HEK293 (cell line): Measurements from ENCODE around the gene MYO1C.

Experiments
- CTCF ChIA-PET: fragments of 350-600 bp; formaldehyde crosslinking; extraction: SDS; loops from one replicate; lab custom pipeline; 2021; ENCODE audit warnings: antibody characterized with exemption; lab: Yijun Ruan, JAX
- POLR2A ChIA-PET: fragments of 300-600 bp; formaldehyde crosslinking; extraction: SDS; loops from one replicate; lab custom pipeline; 2020; ENCODE audit warnings: antibody characterized with exemption, inconsistent platforms; lab: Yijun Ruan, JAX
- H3K27ac ChIP-seq: fragments of 200-500 bp; sonication (Bioruptor generic); 2 replicates; pipeline ENCODE4 v1.5.1; 2014; ENCODE audit warnings: low read depth, low read length, control low read depth, inconsistent platforms; ENCODE audit errors: extremely low read depth
- H3K36me3 ChIP-seq, 2 experiments: fragments of 200-500 bp in 1 of 2; sonication (Bioruptor generic) in 1 of 2; 1 replicate in 1 of 2; 2 replicates in 1 of 2; pipeline ENCODE4 v1.5.1; 2014 to 2017; ENCODE audit warnings: inconsistent platforms in 2 of 2, low read length in 2 of 2; ENCODE audit not compliant: control insufficient read depth in 2 of 2, insufficient read depth in 1 of 2
- H3K4me1 ChIP-seq: fragments of 200-500 bp; sonication (Bioruptor generic); 2 replicates; pipeline ENCODE4 v1.5.1; 2014; ENCODE audit warnings: mild to moderate bottlenecking, low read length, inconsistent platforms; ENCODE audit not compliant: control insufficient read depth, insufficient read depth
- H3K4me3 ChIP-seq: 2 replicates; pipeline ENCODE4 v1.5.1; 2011; ENCODE audit warnings: low read depth, mild to moderate bottlenecking, control low read depth, low read length, moderate library complexity
- H3K9me3 ChIP-seq: fragments of 200-500 bp; sonication (Bioruptor generic); 2 replicates; pipeline ENCODE4 v1.5.1; 2014; ENCODE audit warnings: low read depth, low read length, inconsistent platforms; ENCODE audit not compliant: control insufficient read depth, insufficient read depth
- EGR2 ChIP-seq: fragments of 450-650 bp; formaldehyde crosslinking; IDR thresholded peaks from 2 replicates; pipeline ENCODE4 v1.5.1; 2016; ENCODE audit warnings: low read depth, missing biosample characterization, missing genetic modification characterization
- GFI1B ChIP-seq: fragments of 450-650 bp; formaldehyde crosslinking; IDR thresholded peaks from 2 replicates; pipeline ENCODE4 v1.5.1; 2016; ENCODE audit warnings: missing biosample characterization, missing genetic modification characterization
- IKZF3 ChIP-seq: fragments of 450-650 bp; IDR thresholded peaks from 2 replicates; pipeline ENCODE4 v1.5.0; 2018; ENCODE audit warnings: missing biosample characterization, mild to moderate bottlenecking, missing genetic modification characterization, moderate library complexity
- SCRT1 ChIP-seq: fragments of 450-650 bp; formaldehyde crosslinking; IDR thresholded peaks from 2 replicates; pipeline ENCODE4 v1.5.1; 2016; ENCODE audit warnings: missing biosample characterization, missing genetic modification characterization, borderline replicate concordance
- TCF7L2 ChIP-seq: IDR thresholded peaks from 2 replicates; pipeline ENCODE4 v1.6.1; 2011; ENCODE audit warnings: low read depth, mild to moderate bottlenecking, inconsistent platforms, low read length, moderate library complexity, borderline replicate concordance
- ZBTB17 ChIP-seq: fragments of 450-650 bp; formaldehyde crosslinking; IDR thresholded peaks from 2 replicates; pipeline ENCODE4 v1.5.1; 2016; ENCODE audit warnings: missing biosample characterization, missing genetic modification characterization
- ZBTB20 ChIP-seq: fragments of 450-650 bp; formaldehyde crosslinking; IDR thresholded peaks from 2 replicates; pipeline ENCODE4 v1.5.1; 2016; ENCODE audit warnings: missing biosample characterization, missing genetic modification characterization
- ZBTB48 ChIP-seq: fragments of 450-650 bp; formaldehyde crosslinking; IDR thresholded peaks from 2 replicates; pipeline ENCODE4 v1.5.1; 2016; ENCODE audit warnings: missing biosample characterization, missing genetic modification characterization
- ZFHX2 ChIP-seq: fragments of 450-650 bp; formaldehyde crosslinking; conservative IDR thresholded peaks from 2 replicates; pipeline ENCODE4 v1.5.1; 2016; ENCODE audit warnings: missing biosample characterization, missing genetic modification characterization
- ZFP37 ChIP-seq: fragments of 450-650 bp; formaldehyde crosslinking; IDR thresholded peaks from 2 replicates; pipeline ENCODE4 v1.5.1; 2016; ENCODE audit warnings: missing biosample characterization, missing genetic modification characterization
- ZNF302 ChIP-seq: fragments of 450-650 bp; formaldehyde crosslinking; IDR thresholded peaks from 2 replicates; pipeline ENCODE4 v1.5.1; 2016; ENCODE audit warnings: missing biosample characterization, missing genetic modification characterization, low read depth
- ZNF391 ChIP-seq: fragments of 450-650 bp; formaldehyde crosslinking; IDR thresholded peaks from 2 replicates; pipeline ENCODE4 v1.5.1; 2016; ENCODE audit warnings: low read depth, missing biosample characterization, missing genetic modification characterization, borderline replicate concordance
- ZNF404 ChIP-seq: fragments of 450-650 bp; formaldehyde crosslinking; IDR thresholded peaks from 2 replicates; pipeline ENCODE4 v1.5.1; 2017; ENCODE audit warnings: missing biosample characterization, missing genetic modification characterization
- ZNF473 ChIP-seq: fragments of 450-650 bp; formaldehyde crosslinking; IDR thresholded peaks from 2 replicates; pipeline ENCODE4 v1.5.1; 2017; ENCODE audit warnings: missing biosample characterization, missing genetic modification characterization
- ZNF529 ChIP-seq: fragments of 450-650 bp; formaldehyde crosslinking; IDR thresholded peaks from 2 replicates; pipeline ENCODE4 v1.5.1; 2017; ENCODE audit warnings: missing genetic modification characterization, missing biosample characterization; ENCODE audit not compliant: insufficient replicate concordance
- ZNF610 ChIP-seq: fragments of 450-650 bp; formaldehyde crosslinking; IDR thresholded peaks from 2 replicates; pipeline ENCODE4 v1.5.1; 2016; ENCODE audit warnings: missing biosample characterization, missing genetic modification characterization, borderline replicate concordance
- ZNF623 ChIP-seq: fragments of 450-650 bp; formaldehyde crosslinking; IDR thresholded peaks from 2 replicates; pipeline ENCODE4 v1.5.1; 2016; ENCODE audit warnings: missing biosample characterization, missing genetic modification characterization
- ZNF776 ChIP-seq: fragments of 450-650 bp; formaldehyde crosslinking; IDR thresholded peaks from 2 replicates; pipeline ENCODE4 v1.5.0; 2017; ENCODE audit warnings: missing biosample characterization, missing genetic modification characterization, borderline replicate concordance
- ZNF830 ChIP-seq: fragments of 450-650 bp; IDR thresholded peaks from 2 replicates; pipeline ENCODE4 v1.5.0; 2018; ENCODE audit warnings: missing biosample characterization, missing genetic modification characterization, low read depth, mild to moderate bottlenecking, moderate library complexity
- ZNF843 ChIP-seq: fragments of 450-650 bp; formaldehyde crosslinking; IDR thresholded peaks from 2 replicates; pipeline ENCODE4 v1.5.1; 2016; ENCODE audit warnings: missing biosample characterization, missing genetic modification characterization
- ZSCAN16 ChIP-seq: fragments of 450-650 bp; formaldehyde crosslinking; IDR thresholded peaks from 2 replicates; pipeline ENCODE4 v1.5.1; 2016; ENCODE audit warnings: missing biosample characterization, missing genetic modification characterization
- ZXDB ChIP-seq: fragments of 450-650 bp; formaldehyde crosslinking; IDR thresholded peaks from 2 replicates; pipeline ENCODE4 v1.5.1; 2016; ENCODE audit warnings: missing biosample characterization, missing genetic modification characterization
- TF ChIP-seq, protein P1 (sequence below): fragments of 450-650 bp; formaldehyde crosslinking; IDR thresholded peaks from 2 replicates; pipeline ENCODE4 v1.5.1; 2016; ENCODE audit warnings: missing biosample characterization, missing genetic modification characterization
- TF ChIP-seq, protein P2 (sequence below): fragments of 450-650 bp; formaldehyde crosslinking; IDR thresholded peaks from 2 replicates; pipeline ENCODE4 v1.5.1; 2017; ENCODE audit warnings: missing biosample characterization, mild to moderate bottlenecking, missing genetic modification characterization, moderate library complexity
- TF ChIP-seq, protein P3 (sequence below): IDR thresholded peaks from 2 replicates; pipeline ENCODE4 v1.6.1; 2011; ENCODE audit warnings: mild to moderate bottlenecking, low read depth, low read length, borderline replicate concordance
- TF ChIP-seq, protein P4 (sequence below): fragments of 450-650 bp; formaldehyde crosslinking; IDR thresholded peaks from 2 replicates; pipeline ENCODE4 v1.5.1; 2016; ENCODE audit warnings: missing biosample characterization, missing genetic modification characterization
- TF ChIP-seq, protein P5 (sequence below): fragments of 450-650 bp; formaldehyde crosslinking; IDR thresholded peaks from 2 replicates; pipeline ENCODE4 v1.5.1; 2016; ENCODE audit warnings: missing biosample characterization, missing genetic modification characterization

Gene MYO1C

DNA sequence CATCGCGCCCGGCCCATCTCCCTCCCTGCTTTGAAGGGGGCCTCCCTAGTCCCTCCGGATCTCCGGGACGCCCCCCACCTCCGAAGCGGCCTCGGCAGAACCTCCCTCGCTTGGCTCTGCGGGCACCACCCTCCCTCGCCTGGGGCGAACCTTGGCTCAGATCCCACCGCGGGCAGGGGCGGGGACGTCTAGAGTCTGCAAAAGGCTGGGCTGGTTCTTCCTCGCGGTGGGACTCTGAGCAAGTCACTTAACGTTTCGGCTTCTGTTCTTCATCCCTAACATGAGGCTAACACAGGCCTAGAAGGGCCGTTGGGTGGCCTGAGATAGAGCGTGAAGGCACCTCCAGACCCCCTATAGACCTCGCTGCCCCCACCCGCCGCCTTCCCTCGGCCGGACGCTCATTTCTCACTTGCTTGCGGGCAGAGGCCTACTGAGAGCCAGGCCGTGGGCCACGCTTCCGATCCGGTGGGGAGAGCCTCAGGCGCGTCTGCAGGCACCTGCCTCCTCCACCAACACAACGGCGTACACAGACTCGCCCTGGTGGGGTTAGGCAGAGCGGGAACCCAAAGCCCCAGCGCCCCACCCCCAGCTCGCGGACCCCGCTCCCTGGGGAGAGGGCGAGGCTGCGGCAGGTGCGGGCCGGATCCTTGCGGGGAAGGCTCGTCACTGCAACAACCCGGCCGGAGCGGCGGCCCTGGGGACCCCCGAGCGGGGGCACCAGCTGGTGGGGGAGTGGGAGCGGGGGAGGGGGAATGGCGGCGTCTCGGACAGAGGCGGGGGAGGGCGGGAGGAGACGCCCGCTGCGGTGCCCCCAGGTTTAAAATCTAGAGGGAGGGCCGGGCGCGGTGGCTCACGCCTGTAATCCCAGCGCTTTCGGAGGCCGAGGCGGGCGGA, 5.4 kb downstream of the MYO1C start (continued):
- no peak for TF ChIP-seq ZNF623
- no peak for TF ChIP-seq ZBTB17 (tag by site-specific recombination)
- TF ChIP-seq, protein P1, sequence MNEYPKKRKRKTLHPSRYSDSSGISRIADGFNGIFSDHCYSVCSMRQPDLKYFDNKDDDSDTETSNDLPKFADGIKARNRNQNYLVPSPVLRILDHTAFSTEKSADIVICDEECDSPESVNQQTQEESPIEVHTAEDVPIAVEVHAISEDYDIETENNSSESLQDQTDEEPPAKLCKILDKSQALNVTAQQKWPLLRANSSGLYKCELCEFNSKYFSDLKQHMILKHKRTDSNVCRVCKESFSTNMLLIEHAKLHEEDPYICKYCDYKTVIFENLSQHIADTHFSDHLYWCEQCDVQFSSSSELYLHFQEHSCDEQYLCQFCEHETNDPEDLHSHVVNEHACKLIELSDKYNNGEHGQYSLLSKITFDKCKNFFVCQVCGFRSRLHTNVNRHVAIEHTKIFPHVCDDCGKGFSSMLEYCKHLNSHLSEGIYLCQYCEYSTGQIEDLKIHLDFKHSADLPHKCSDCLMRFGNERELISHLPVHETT (tag by site-specific recombination): no peak
- no peak for TF ChIP-seq ZNF776 (tag by site-specific recombination)
- TF ChIP-seq, all 188 proteins: peak for 6

DNA sequence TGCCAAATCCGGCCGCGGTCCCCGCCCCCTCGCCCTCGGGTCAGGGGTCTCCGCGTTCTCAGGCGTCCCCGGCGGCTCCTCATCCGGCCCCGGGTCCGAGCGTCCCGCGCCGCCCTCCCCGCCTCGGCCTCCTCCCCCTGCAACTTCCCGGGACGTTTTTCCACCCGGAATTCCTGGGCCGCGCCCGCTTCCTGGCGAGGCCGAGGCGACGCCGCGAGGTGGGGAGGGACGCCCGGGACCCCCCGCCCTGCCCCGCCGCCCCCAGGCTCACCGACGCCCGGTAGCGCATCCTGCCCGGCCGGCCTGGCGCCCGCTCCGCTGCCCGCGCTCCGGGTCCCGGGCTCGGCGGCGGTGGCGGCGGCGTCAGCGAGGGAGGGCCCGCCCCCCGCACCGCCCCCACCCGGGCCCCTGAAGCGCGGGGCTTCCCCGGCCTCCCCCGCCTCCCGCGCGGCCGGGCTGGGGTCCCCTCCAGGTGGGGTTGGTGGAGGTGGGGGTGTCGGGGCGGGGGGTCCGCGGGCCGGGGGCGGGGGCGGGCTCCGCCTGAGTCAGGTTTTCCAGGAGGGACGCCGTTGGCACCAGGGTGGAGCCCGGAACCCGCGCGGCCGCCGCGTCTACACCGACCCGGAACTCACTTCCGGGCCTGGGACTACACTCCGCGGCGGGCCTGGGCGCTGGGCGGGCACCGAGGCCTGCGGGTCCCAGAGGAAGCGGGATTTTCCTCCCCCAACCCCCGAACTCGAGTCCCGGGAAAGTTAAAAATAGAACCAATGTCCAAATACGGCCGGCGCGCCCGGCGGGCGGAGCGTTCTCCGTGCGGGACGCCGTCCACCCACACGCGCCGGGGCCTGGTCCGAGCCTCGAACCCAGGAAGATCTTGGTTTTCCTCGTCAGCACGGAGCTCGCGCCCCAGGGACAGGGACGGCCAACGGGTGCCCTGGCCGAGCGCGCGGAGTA, 6.8 kb downstream of the MYO1C start:
- Histone ChIP-seq H3K4me1 (peaks cover 4% of the 10 kb centered on the region; the same call in 1 of the 2 replicates), H3K9me3 (no peaks in the 10 kb centered on the region), H3K36me3 (peaks cover 12 to 31% of the 10 kb centered on the region in 2 experiments; a peak in 2 of 3 replicates), H3K27ac (peak overlapping the region; percentile 78), H3K4me3 (peak overlapping the region; percentile 62)
- ChIA-PET POLR2A (interaction anchor here (0.5 to 1.3 kb wide), 6 partner anchors 10 to 86 kb away, joined by 3 to 6 read pairs (median 4); partner anchors contain the start of gene YWHAE), CTCF (interaction anchor here (1.3 kb wide), 1 partner anchor 30 kb away, joined by 6 read pairs; the partner anchor contains the start of gene INPP5K)
- TF ChIP-seq ZNF610 (no peak), ZFP37 (tag by site-specific recombination) (no peak), ZNF302 (tag by site-specific recombination) (no peak), ZBTB20 (tag by site-specific recombination) (peak; percentile 54; the same call in 1 of the 2 replicates), ZNF830 (tag by site-specific recombination) (no peak), ZNF391 (tag by site-specific recombination) (no peak), SCRT1 (no peak), GFI1B (tag by site-specific recombination) (no peak), IKZF3 (tag by site-specific recombination) (peak; percentile 73), TCF7L2 (no peak), EGR2 (tag by site-specific recombination) (0 out of 2 replicates have a peak, but pooled peaks have one; percentile 33), ZNF404 (no peak), ZNF843 (no peak), ZXDB (peak; percentile 30; the same call in 1 of the 2 replicates), ZBTB48 (tag by site-specific recombination) (no peak), ZNF529 (tag by site-specific recombination) (no peak), ZFHX2 (tag by site-specific recombination) (peak; percentile 73), ZNF473 (no peak), ZSCAN16 (no peak)
- TF ChIP-seq, protein P2, sequence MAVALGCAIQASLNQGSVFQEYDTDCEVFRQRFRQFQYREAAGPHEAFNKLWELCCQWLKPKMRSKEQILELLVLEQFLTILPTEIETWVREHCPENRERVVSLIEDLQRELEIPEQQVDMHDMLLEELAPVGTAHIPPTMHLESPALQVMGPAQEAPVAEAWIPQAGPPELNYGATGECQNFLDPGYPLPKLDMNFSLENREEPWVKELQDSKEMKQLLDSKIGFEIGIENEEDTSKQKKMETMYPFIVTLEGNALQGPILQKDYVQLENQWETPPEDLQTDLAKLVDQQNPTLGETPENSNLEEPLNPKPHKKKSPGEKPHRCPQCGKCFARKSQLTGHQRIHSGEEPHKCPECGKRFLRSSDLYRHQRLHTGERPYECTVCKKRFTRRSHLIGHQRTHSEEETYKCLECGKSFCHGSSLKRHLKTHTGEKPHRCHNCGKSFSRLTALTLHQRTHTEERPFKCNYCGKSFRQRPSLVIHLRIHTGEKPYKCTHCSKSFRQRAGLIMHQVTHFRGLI (tag by site-specific recombination): 0 out of 2 replicates have a peak, but pooled peaks have one; percentile 26
- TF ChIP-seq, protein P3, sequence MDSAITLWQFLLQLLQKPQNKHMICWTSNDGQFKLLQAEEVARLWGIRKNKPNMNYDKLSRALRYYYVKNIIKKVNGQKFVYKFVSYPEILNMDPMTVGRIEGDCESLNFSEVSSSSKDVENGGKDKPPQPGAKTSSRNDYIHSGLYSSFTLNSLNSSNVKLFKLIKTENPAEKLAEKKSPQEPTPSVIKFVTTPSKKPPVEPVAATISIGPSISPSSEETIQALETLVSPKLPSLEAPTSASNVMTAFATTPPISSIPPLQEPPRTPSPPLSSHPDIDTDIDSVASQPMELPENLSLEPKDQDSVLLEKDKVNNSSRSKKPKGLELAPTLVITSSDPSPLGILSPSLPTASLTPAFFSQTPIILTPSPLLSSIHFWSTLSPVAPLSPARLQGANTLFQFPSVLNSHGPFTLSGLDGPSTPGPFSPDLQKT: no peak
- TF ChIP-seq, protein P4, sequence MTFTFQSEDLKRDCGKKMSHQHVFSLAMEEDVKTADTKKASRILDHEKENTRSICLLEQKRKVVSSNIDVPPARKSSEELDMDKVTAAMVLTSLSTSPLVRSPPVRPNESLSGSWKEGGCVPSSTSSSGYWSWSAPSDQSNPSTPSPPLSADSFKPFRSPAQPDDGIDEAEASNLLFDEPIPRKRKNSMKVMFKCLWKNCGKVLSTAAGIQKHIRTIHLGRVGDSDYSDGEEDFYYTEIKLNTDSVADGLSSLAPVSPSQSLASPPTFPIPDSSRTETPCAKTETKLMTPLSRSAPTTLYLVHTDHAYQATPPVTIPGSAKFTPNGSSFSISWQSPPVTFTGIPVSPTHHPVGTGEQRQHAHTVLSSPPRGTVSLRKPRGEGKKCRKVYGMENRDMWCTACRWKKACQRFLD (tag by site-specific recombination): no peak
- TF ChIP-seq, protein P5, sequence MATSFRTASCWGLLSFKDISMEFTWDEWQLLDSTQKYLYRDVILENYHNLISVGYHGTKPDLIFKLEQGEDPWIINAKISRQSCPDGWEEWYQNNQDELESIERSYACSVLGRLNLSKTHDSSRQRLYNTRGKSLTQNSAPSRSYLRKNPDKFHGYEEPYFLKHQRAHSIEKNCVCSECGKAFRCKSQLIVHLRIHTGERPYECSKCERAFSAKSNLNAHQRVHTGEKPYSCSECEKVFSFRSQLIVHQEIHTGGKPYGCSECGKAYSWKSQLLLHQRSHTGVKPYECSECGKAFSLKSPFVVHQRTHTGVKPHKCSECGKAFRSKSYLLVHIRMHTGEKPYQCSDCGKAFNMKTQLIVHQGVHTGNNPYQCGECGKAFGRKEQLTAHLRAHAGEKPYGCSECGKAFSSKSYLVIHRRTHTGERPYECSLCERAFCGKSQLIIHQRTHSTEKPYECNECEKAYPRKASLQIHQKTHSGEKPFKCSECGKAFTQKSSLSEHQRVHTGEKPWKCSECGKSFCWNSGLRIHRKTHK: no peak
